ENCODE data around the gene LMAN1.

Gene LMAN1

DNA sequence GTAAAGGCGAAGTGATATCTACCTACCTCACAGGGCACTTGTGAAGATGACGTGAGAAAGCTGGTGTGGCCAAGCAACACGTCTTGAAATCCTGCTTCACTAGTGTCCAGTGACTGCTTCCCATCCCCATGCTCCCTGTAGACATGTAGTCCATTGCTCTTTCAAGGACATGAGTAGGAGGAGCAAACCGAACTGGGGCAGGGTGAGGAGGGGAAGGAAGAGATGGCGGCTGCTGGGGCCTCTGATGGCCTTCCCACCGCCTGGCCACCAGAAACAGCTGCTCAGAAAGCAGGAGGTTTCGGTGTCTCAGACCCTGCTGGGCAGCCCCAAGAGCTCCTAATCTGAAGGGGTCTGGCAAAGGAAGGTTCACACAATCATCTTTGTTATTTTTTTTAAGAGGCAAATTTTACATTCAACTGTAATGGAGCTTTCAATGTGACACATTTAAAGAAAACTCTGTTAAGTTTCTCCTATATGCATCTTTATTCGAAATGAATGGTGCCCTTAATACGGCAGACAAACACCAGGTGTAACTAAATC lies 55.3 kb downstream of the LMAN1 start:
- DNase-seq (ENCODE audit: low read depth in 2 of 2): no peak

DNA sequence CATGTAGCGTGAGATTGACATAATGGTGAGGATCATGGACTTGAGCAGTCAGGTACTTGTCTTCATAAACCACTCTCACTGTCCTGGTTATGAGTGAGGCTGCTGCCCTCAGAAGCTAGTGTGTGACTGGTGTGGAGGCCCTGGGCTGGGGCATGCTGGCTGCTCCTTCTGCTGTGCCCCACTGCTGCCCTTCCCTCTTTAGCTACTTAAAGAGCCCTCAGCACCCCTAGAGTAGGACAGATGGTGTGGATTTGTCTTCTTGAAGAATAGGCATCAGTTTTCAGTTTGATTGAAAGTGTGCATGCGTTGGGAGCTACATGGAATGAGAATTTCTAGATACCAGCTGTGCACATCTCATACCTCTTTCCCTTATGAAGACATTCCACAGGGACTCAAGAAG lies 56.1 kb downstream of the LMAN1 start:
- no peak for DNase-seq (ENCODE audit: low read depth in 2 of 2)

DNA sequence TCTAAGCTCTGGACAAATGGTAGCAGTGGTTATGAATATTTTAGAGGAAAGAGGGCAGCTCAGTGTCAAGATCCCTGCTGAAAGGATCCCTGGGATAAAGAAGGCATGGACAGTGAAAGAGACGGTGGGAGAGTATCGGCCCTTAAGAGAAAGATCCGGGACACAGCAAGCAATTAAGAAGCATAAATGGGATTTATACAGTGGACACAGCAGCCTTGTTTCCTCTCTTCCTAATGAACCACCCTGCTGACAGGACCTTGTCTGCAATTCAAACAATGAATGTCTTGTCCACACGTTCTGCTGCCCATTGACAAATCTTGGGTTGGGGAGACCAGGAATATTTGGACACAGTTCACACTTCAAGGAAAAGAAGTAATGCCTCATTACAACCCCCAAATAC lies 57.1 kb downstream of the LMAN1 start:
- no peak for DNase-seq (ENCODE audit: low read depth in 2 of 2)

DNA sequence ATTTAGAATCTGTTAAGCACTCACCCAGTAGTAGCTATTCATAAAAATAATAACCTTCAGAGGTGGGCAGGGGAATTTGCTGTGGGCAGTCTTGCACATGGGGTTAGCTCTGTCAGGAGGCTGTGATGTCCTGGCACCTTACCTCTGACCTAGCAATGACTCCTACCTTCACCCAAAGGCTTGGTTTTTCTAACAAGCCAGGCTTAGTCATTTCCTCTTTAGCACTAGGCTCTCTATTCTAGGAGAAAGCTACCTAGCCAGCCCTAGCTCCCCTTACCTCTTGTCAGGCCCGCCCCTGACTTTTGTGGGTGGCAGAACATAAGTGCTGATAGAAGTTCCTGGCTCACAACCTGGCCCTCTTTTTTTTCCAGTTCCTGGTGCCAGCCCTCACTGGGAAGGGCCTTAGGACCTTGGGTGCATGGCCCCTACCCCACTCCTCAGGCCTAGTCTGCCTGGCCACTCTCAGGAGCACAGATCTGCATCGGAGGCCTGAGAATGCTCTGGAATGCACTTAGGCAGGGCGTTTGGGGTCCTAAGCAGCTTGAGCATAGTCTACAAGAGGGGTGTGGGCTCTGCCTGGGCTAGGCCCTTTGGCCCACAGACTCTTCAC lies 58.3 kb downstream of the LMAN1 start:
- DNase-seq (ENCODE audit: low read depth in 2 of 2): no peak

DNA sequence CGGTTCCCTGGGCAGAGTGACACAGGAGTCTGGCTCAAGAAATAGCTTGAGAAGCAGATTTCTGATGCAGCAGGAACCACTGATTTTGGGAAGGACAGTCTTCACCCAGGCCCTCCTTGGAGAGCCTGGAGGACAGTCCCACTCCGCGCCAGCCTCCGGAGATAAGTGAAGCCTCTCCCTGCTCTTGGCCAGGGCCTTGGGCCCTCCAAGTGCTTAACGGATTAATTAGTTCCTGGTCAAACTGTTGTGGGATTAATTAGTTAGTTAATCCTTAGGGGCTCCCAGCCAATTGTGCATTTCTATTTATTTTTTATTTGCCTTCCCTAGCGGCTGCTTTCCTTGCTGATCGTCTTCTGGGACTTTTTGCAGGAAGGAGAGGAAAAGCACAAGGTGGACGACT lies 60.2 kb downstream of the LMAN1 start:
- no peak for DNase-seq (ENCODE audit: low read depth in 2 of 2)

DNA sequence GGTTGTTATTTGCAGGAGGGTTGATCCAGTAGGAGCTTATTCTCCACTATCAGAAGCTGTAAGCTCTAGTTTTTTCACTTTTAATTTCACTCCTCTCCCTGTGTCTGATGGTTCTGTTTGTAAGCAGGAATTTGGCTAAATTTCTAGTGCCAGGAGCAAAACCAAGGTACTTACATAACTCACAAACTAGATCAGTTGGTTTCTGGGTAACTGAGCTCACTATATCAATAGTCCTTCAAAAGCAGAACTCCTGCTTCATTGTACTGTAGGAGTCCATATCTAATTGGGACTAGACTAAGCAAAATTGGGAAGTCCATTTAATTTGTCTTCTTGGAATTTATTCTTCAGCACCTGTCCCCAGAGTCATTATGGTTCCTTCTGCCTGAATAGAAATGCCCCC lies 65.7 kb downstream of the LMAN1 start:
- DNase-seq (ENCODE audit: low read depth in 2 of 2): no peak

DNA sequence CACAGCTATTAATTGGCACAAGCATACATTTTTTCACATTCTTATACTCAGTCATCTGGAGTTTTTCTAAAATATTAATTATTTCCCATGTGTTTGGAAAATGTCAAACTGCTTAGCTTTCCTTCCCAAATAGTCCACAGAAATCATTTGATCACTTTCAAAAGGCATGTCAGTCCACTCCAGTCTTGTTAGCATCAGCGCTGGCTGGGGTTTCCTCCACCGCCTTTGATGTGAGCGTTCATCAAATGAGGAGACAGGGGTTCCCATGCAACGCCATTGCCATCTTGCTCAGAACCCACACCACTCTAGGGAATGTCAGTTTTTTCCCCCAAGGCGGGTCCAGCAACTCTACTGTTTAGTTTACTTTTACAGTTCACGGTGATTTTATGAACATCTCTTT lies 72.7 kb downstream of the LMAN1 start:
- no peak for DNase-seq (ENCODE audit: low read depth in 2 of 2)

DNA sequence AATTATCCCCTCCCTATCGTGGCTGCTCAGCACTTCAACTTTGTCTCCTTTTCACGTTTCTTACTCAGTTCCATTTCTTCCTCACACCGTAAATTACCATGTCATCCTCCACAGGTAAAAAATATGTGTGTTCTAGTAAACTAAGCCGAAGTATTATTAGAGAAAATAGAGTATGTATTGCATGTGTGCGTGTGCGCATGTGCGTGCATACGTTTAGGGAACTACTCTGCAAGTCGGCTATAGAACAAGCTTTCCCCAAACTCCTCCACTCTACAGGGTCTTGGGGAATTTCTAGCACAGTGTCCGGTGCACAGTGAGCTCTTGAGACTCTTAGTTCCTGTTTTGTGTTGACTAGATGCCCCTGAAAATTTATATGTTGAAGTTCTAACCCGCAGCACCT lies 76.7 kb downstream of the LMAN1 start:
- DNase-seq (ENCODE audit: low read depth in 2 of 2): no peak

DNA sequence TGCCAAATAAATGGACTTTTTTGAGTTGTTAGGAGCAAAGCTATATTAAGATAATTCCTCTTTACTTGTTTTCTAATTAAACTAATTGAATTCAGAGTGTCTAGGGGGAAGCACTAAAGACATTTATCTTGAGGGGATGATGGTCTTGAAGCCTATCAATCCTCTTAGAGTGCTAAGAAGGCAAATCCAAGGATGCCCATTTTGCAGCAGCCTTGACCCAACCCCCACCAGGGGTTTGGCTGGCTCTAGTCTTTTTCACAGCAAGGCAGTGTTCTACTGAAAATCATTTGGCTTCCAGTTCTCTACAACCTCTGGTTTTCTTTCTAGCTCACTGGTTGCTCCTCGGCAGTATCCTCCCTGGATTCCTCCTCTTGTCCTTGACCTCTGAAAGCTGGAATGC lies 79.3 kb downstream of the LMAN1 start:
- no peak for DNase-seq (ENCODE audit: low read depth in 2 of 2)

DNA sequence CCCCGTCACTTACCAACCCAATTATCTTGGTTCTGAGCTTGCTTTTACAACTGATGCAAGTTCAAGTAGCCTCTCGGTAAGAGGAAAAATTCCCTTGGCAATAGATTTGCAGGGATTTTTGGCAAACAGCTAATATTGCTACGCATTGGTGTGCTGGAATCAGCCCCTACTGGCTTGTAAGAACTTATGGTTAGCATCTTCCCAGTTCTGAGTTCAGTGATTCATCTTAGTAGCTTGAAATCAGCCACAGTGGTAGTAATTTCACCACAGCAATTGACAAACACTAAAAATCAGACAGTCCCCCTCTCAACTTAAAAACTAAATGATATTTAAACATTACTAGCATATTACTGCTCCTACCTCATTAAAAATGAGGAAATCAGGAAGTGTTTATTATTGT lies 79.9 kb downstream of the LMAN1 start:
- DNase-seq (ENCODE audit: low read depth in 2 of 2): no peak

DNA sequence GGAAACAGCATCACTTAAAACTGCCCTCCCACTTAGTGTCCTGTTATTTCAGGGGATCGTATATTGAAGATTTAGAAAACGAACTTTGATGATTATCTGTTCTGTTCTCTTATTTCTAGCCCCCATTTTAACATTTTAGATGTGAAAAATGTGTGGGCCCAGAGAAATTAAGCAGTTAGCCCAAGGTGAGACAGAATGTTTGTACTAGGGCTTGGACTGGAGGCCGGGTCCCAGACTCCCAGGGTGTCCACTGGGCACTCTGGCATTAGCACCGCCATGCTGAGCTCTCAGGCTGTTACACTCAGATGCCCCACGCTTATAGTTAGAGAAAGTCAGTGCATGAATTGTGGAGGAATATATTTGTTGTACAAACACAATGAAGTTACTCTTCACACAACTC lies 80.3 kb downstream of the LMAN1 start:
- no peak for DNase-seq (ENCODE audit: low read depth in 2 of 2)
